IPS-11a (cell line): Measurements from ENCODE around the gene MYOT.

Experiments used
- H3K4me3 ChIP-seq: one replicate; pipeline ENCODE4 v1.5.1; 2013; ENCODE audit warnings: low read depth, low read length, control low read depth

MYOT gene

DNA sequence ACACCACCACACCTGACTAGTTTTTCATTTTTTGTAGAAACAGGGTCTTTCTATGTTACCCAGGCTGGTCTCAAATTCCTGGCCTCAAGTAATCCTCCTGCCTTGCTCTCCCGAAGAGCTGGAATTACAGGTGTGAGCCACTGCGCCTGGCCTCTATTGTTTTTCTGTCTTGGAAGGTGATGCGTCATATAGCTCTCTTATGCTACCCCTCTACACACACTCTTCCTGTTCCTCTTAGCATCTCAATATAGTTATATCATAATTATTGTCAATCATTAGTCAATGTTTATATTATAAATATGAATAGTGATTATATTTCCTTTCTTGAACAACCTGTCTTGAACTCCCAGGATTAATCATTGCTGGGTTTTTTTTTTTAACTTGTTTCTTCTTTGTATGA lies 28.9 kb downstream of the MYOT start:
- H3K4me3 ChIP-seq: no peak overlapping the region

- H3K4me3 ChIP-seq: no peak overlapping the region
Measured at GRCh38 chr5:137899493-137899892, 31.8 kb downstream of the MYOT start.

DNA sequence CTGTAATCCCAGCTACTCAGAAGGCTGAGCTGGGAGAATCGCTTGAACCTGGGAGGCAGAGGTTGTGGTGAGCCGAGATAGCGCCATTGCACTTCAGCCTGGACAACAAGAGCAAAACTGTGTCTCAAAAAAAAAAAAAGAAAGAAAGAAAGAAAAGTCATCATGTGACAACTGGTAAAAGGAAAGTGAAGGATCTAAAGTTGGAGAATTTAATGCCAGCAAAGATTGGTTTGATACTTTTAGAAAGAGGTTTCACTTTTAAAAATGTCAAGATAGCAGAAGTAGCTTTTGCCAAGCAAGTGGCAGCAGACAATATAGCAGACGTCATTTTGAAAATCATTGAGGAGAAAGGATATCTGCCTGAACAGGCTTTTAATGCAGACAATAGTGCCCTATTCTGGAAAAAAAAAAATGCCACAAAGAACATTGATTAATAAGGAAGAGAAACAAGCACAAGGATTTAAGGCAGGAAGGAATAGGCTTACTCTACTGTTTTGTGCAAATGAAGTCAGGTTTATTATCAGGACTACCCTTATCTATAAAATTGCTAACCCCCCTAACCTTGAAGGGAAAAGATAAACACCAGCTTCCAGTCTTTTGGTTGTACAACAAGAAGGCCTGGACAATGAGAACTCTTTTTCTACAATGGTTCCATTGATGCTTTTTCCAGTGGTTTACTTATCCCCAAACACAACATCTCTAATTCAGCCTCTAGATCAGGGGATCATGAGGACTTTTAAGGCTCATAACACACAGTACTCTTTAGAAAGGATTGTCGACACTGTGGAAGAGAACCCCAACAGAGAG lies 33.6 kb downstream of the MYOT start:
- no peak overlapping the region for H3K4me3 ChIP-seq

GRCh38 chr5:137902408-137903133 lies 34.9 kb downstream of the MYOT start:
- no peak overlapping the region for H3K4me3 ChIP-seq

DNA sequence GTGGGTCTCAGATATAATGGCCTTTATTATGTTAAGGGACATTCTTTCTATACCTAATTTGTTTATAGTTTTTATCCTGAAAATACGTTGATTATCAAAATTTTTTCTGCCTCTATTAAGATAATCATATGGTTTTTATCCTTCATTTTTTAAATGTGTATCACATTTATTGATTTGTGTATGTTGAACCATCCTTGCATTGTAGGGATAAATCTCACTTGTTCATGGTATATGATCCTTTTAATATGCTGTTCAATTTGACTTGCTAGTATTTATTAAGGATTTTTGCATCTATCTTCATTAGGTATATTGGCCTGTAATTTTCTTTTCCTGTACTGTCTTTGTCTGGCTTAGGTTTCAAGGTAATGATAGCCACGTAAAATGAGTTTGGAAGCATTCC lies 47.1 kb downstream of the MYOT start:
- H3K4me3 ChIP-seq: no peak overlapping the region

GRCh38 chr5:137916923-137917322 lies 49.3 kb downstream of the MYOT start:
- no peak overlapping the region for H3K4me3 ChIP-seq

GRCh38 chr5:137921931-137922330 lies 54.3 kb downstream of the MYOT start:
- no peak overlapping the region for H3K4me3 ChIP-seq

DNA sequence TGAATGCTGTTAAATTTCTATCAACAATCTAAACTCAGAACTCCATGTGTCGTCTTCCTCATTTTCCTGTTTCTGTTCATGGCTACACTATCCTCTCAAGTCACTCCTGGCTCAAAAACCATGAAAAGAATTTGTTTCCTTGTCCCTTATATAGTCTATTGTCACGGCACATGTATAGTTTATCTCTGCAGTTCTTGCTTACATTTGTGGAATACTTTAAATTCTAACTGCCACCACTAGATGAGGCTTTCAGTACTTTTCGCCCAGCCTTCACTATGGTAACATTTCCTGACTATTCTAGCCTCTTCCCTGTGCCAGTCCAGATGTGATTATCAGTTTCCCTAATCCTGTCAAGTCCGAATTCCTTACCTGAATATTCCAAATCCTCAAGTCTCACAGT lies 56.2 kb downstream of the MYOT start:
- no peak overlapping the region for H3K4me3 ChIP-seq

DNA sequence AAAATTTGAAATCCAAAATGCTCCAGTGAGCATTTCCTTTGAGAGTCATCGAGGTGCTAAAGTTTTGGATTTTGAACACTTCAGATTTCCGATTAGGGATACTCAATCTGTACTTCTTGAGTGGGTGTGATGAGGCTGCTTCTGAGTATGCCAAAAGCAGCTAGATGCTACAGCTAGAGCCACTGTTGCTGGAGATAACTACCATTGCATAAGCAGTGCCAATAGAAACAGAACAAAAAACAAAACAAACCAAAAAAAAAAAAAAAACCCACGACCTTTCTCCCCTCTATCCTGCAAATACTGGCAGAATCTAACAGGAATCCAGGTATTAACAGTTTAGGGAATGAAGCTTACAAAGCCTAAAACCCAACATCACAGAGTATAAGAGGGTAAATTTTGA lies 65.1 kb downstream of the MYOT start:
- no peak overlapping the region for H3K4me3 ChIP-seq

DNA sequence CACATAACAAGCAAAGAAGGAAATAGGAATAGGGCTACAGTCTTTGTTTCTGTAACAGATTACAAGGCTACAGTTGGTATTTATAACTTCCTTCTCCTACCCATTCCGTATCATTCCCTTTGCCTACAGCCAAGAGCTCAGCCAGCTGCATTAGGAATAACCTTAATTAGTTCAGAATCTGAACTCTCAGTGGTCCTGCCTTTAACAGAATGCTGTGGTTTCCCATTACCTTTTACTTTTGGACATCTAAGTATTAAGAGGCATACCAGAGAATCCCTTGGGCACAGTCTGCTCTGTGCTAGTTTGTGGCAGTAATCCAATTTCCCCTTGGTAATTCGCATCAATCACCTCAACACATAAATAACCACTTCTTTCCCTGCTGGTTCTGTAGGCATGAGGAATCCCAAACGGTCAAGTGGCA lies 65.8 kb downstream of the MYOT start:
- no peak overlapping the region for H3K4me3 ChIP-seq

DNA sequence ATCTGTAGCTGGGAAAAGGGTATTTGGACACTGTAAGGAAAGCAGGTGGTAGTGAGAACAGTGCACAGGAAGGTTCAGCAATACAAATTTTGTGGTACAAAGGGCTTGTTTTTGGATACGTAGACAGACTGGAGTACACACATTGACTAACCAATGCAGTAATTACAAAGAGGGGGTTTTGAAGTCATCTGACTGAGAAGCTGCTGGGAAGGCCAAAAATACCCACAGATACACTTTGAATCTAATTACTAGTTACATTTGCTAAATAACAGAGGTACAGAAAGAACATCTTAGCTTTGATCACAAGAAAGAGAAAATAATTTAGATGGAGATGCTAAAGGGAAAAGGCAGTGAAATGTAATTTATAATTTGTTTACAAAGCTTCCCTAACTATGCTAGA lies 67.5 kb downstream of the MYOT start:
- H3K4me3 ChIP-seq: no peak overlapping the region

DNA sequence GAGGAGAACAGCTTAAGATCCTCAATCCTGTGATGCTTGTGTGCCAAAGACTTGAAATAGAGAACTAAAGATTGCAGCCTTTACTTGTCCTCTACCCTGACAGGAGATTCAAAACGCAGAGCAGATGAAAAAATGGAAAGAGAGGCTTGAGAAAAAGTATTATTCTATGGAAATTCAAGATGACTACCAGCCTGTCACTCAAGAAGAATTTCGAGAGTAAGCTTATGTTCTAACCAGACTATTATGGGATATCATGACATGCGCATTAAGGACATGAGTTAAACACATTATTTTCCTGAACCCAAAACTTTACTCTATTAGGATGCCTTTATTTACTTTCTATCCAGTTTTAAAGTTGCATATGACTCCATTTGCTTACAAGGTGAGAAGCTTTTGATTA lies 68.0 kb downstream of the MYOT start:
- no peak overlapping the region for H3K4me3 ChIP-seq
